Colonic mucosa (tissue), 4 donors: ENCODE measurements around the gene MDK. TPM values are rescaled to one million over a fixed set of nuclear protein-coding genes. Genes with fewer than 3 reads are reported as not detected.

Experiments used
- DNase-seq: peaks from one replicate; pipeline ENCODE4 v3.0.0-alpha.2; 2020
- H3K27ac ChIP-seq: fragments of 200-600 bp; one replicate; pipeline ENCODE4 v1.8.0; 2021
- H3K27me3 ChIP-seq: fragments of 200-600 bp; one replicate; pipeline ENCODE4 v1.8.0; 2021
- H3K36me3 ChIP-seq: fragments of 200-600 bp; one replicate; pipeline ENCODE4 v1.8.0; 2021
- H3K4me1 ChIP-seq: fragments of 200-600 bp; one replicate; pipeline ENCODE4 v1.8.0; 2021; ENCODE audit warnings: mild to moderate bottlenecking
- H3K4me3 ChIP-seq: fragments of 200-600 bp; one replicate; pipeline ENCODE4 v1.8.0; 2021
- H3K9ac ChIP-seq, 2 donors: one replicate each; pipeline ENCODE4 v1.7.0; 2013; ENCODE audit warnings: control low read depth in 2 of 2, low read depth in 2 of 2, low read length in 2 of 2
- H3K9me3 ChIP-seq: fragments of 200-600 bp; one replicate; pipeline ENCODE4 v1.8.0; 2021
- CTCF ChIP-seq: fragments of 200-600 bp; IDR thresholded peaks from one replicate; pipeline ENCODE4 v1.8.0; 2022; ENCODE audit warnings: antibody characterized with exemption, mild to moderate bottlenecking
- intact Hi-C: fragments of 100-400 bp; cut with DNase I; formaldehyde crosslinking; loops from one replicate; pipeline ENCODE4 v1.14.1; 2022
- total RNA-seq, 2 donors: library from RNA; stranded (reverse); fragmentation: NEBNext Ultra II Directional in 1 of 2; extraction: Animal tissue kit (Norgen Biotek cat#: 25700) in 1 of 2; gene quantifications; one replicate each; pipeline ENCODE4 v1.2.1, GENCODE V29; 2021
- donor health status: healthy.
- donor health status: DM: no; HTN: no; CAD: no.
- donor health status: DM: no; HTN: no; CAD: no.

The MDK gene
- total RNA-seq, 2 donors from 2014 or later: 80.4 to 98.9 TPM

GRCh38 chr11:46374815-46375214 lies 6.7 kb upstream of the MDK start:
- H3K27ac ChIP-seq: no peak overlapping the region
- H3K9ac ChIP-seq: no peak overlapping the region
- DNase-seq: no peak
- intact Hi-C loops: no loop called here
- H3K9me3 ChIP-seq: no peaks in the 10 kb centered on the region
- H3K27me3 ChIP-seq: no peaks in the 10 kb centered on the region
- H3K4me3 ChIP-seq: no peak overlapping the region
- no peak for TF ChIP-seq CTCF
- no peaks in the 10 kb centered on the region for H3K36me3 ChIP-seq
- H3K4me1 ChIP-seq: no peaks in the 10 kb centered on the region

DNA sequence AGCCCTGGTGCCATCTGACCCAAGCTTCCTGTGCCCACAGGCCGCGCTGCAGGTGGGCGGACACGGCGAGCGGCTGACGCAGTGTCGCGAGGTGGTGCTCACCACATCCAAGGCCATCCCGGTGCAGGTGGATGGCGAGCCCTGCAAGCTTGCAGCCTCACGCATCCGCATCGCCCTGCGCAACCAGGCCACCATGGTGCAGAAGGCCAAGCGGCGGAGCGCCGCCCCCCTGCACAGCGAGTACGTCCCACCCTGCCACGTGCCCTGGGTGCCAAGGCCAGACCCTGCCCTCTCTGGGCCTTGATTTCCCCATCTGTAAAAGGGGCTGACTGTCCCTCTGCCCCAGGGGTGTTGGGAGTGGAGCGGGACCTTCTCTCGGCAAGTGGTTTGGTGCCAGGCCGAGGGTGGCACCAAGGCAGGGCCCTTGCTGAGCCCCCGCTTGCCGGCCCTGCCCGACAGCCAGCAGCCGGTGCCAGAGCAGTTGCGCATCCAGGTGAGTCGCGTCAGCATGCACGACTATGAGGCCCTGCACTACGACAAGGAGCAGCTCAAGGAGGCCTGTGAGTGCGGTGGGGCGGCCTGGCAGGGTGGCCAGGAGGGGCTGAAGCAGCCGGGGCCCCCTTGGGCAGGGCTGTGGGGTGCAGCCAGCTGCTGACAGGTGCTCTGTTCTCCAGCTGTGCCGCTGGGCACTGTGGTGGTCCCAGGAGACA lies 5.9 kb upstream of the MDK start:
- TF ChIP-seq CTCF: no peak
- H3K4me3 ChIP-seq: no peak overlapping the region
- no peak overlapping the region for H3K9ac ChIP-seq
- no peak overlapping the region for H3K27ac ChIP-seq
- no peaks in the 10 kb centered on the region for H3K36me3 ChIP-seq
- H3K9me3 ChIP-seq: no peaks in the 10 kb centered on the region
- no peaks in the 10 kb centered on the region for H3K27me3 ChIP-seq
- H3K4me1 ChIP-seq: no peaks in the 10 kb centered on the region
- no peak for DNase-seq
- intact Hi-C loops: no loop called here

GRCh38 chr11:46376258-46377050 lies 5.0 kb upstream of the MDK start:
- no peaks in the 10 kb centered on the region for H3K4me1 ChIP-seq
- intact Hi-C loops: no loop called here
- H3K27me3 ChIP-seq: no peaks in the 10 kb centered on the region
- no peak overlapping the region for H3K9ac ChIP-seq
- H3K9me3 ChIP-seq: no peaks in the 10 kb centered on the region
- H3K4me3 ChIP-seq: no peak overlapping the region
- no peak for DNase-seq
- TF ChIP-seq CTCF: no peak
- H3K27ac ChIP-seq: no peak overlapping the region
- H3K36me3 ChIP-seq: no peaks in the 10 kb centered on the region

DNA sequence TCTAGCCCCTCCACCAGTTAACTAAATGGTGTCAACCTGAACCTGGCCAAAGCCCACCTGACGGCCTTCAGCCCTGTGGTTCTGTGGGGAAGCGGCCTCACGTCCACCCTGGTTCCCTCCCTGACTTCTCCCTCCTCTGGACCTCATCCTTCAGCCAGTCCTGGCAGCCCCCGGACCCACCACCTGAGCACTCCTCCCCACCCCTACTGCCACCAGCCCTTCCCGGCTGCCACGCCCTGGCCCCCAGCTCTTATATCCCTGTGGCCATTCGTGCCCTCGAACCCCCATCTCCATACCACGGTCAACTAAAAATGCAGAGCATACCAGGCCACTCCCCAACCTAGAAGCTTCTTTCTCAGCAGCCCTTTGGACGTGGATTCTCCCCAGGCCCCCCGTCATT lies 4.2 kb upstream of the MDK start:
- TF ChIP-seq CTCF: no peak
- intact Hi-C loops: no loop called here
- Histone ChIP-seq H3K9me3 (no peaks in the 10 kb centered on the region), H3K9ac (no peak overlapping the region), H3K4me3 (no peak overlapping the region), H3K27ac (no peak overlapping the region), H3K4me1 (peaks cover 5% of the 10 kb centered on the region), H3K36me3 (no peaks in the 10 kb centered on the region), H3K27me3 (peaks cover 6% of the 10 kb centered on the region)
- no peak for DNase-seq

DNA sequence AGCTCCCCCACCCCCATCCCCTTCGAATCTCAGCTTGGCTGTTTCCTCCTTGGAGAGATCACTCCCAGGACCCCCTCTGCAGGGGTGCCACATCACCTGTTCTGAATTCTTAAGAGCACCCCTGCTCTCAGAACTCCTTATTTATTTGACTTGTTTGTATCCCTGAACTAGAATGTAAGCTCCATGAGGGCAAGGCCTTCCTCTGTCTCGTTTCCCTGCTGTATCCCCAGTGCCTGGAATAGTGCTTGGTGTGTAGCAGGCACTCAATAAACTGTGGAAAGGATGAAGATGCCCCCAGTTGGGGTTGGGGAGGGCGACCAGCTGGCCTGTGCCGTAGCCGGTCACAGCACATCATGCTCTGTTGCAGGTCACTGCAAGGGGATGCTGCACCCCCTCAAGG lies 3.6 kb upstream of the MDK start:
- Histone ChIP-seq H3K4me1 (peaks cover 10% of the 10 kb centered on the region), H3K9me3 (no peaks in the 10 kb centered on the region), H3K27ac (no peak overlapping the region), H3K36me3 (no peaks in the 10 kb centered on the region), H3K27me3 (peaks cover 8% of the 10 kb centered on the region), H3K9ac (no peak overlapping the region), H3K4me3 (no peak overlapping the region)
- TF ChIP-seq CTCF: no peak
- intact Hi-C loops: no loop called here
- no peak for DNase-seq
